Panc1 (cell line): Measurements from ENCODE around the gene RALGAPA1. TPM values are rescaled to one million over a fixed set of nuclear protein-coding genes. Genes with fewer than 3 reads are reported as not detected.

Source experiments
- ATAC-seq: fragments of 200-7000 bp; cut with Tn5 transposase; 2 replicates; pipeline ENCODE4 v1.9.1; 2020; ENCODE audit warnings: mild to moderate bottlenecking, moderate library complexity
- BruUV-seq: library from RNA; stranded (reverse); fragments of 400-500 nt; replicated peaks from 2 replicates; lab custom pipeline; 2021; lab: Mats Ljungman, UMichigan
- CTCF ChIA-PET: fragments of 300-600 bp; sonication (Branson Sonifier 250); formaldehyde crosslinking; loops from one replicate; lab custom pipeline; 2022; ENCODE audit warnings: antibody characterized with exemption; lab: Charles Lee
- POLR2A ChIA-PET: fragments of 300-600 bp; sonication (Branson Sonifier 250); formaldehyde crosslinking; loops from one replicate; lab custom pipeline; 2022; ENCODE audit warnings: antibody characterized with exemption; lab: Charles Lee
- DNase-seq: peaks from one replicate; pipeline ENCODE4 v3.0.0-alpha.2; 2010; ENCODE audit warnings: low read depth, low spot score
- H3K27ac ChIP-seq: 2 replicates; pipeline ENCODE4 v1.5.1; 2011; ENCODE audit warnings: mild to moderate bottlenecking, low read length, inconsistent platforms
- H3K27me3 ChIP-seq: fragments of 200-500 bp; sonication (Bioruptor generic); 2 replicates; pipeline ENCODE4 v1.6.0; 2014; ENCODE audit warnings: low read length, inconsistent platforms; ENCODE audit not compliant: control insufficient read depth, insufficient read depth
- H3K36me3 ChIP-seq: fragments of 200-500 bp; sonication (Bioruptor generic); 2 replicates; pipeline ENCODE4 v1.5.1; 2014; ENCODE audit warnings: inconsistent platforms, mild to moderate bottlenecking, low read length, moderate library complexity; ENCODE audit not compliant: control insufficient read depth, insufficient read depth
- H3K4me1 ChIP-seq: 2 replicates; pipeline ENCODE4 v1.5.1; 2011; ENCODE audit warnings: inconsistent platforms, mild to moderate bottlenecking, low read length, moderate library complexity; ENCODE audit not compliant: control insufficient read depth, insufficient read depth
- H3K4me3 ChIP-seq, 2 experiments: 2 replicates each; pipeline ENCODE4 v1.5.1; 2011 to 2012; ENCODE audit warnings: low read depth in 2 of 2, low read length in 2 of 2, mild to moderate bottlenecking in 2 of 2, inconsistent platforms in 1 of 2, moderate library complexity in 1 of 2
- H3K9me3 ChIP-seq: fragments of 200-500 bp; sonication (Bioruptor generic); 2 replicates; pipeline ENCODE4 v1.5.1; 2014; ENCODE audit warnings: low read depth, mild to moderate bottlenecking, inconsistent platforms, low read length, moderate library complexity; ENCODE audit not compliant: control insufficient read depth, insufficient read depth
- POLR2AphosphoS5 ChIP-seq: IDR thresholded peaks from 2 replicates; pipeline ENCODE4 v1.6.1; 2012; ENCODE audit warnings: mild to moderate bottlenecking, low read depth, low read length, moderate library complexity
- REST ChIP-seq, 2 experiments: IDR thresholded peaks; 2 replicates each; pipeline ENCODE4 v1.6.1; 2011 to 2012; ENCODE audit warnings: low read depth in 2 of 2, control low read depth in 1 of 2, low read length in 1 of 2, mild to moderate bottlenecking in 1 of 2, moderate library complexity in 1 of 2; ENCODE audit not compliant: insufficient read depth in 1 of 2
- SIN3A ChIP-seq: IDR thresholded peaks from 2 replicates; pipeline ENCODE4 v1.6.1; 2012; ENCODE audit warnings: low read depth, mild to moderate bottlenecking, low read length, moderate library complexity, borderline replicate concordance; ENCODE audit not compliant: insufficient read depth
- TCF7L2 ChIP-seq: IDR thresholded peaks from 2 replicates; pipeline ENCODE4 v1.6.1; 2011; ENCODE audit warnings: mild to moderate bottlenecking, low read depth, low read length, inconsistent platforms
- in situ Hi-C: cut with HindIII; loops from 2 replicates; pipeline ENCODE4 v1.10.0; 2016; ENCODE audit warnings: low sequenced_read_pairs, low pct_unique_long_range_greater_than_20kb
- intact Hi-C: fragments of 100-400 bp; cut with micrococcal nuclease; formaldehyde crosslinking; loops from one replicate; pipeline ENCODE4 v1.10.0; 2022; ENCODE audit not compliant: unreplicated experiment
- total RNA-seq: library from RNA; stranded (reverse); gene quantifications from one replicate; pipeline ENCODE4 v1.2.1, GENCODE V29; 2021; ENCODE audit not compliant: unreplicated experiment
- TF ChIP-seq, protein P1 (sequence below): fragments of 450-650 bp; IDR thresholded peaks from 2 replicates; pipeline ENCODE4 v1.5.1; 2017; ENCODE audit warnings: mild to moderate bottlenecking

RALGAPA1 gene
- total RNA-seq, 1 experiment from 2014 or later: 31.5 TPM

- POLR2A ChIA-PET: interaction anchor here (0.6 kb wide), 1 partner anchor 11 kb away, joined by 3 read pairs; no protein-coding TSS in a partner anchor
- no peak overlapping the region for H3K4me3 ChIP-seq
- no peak overlapping the region for H3K27ac ChIP-seq
- intact Hi-C loops: no loop called here
- H3K27me3 ChIP-seq: no peaks in the 10 kb centered on the region
- no peak for TF ChIP-seq REST (IDR thresholded peaks at IDR 0.05; ENCODE audit: insufficient read depth in 1 of 2, low read depth in 2 of 2, low read length in 1 of 2)
- no peak for TF ChIP-seq POLR2AphosphoS5
- no peak for TF ChIP-seq SIN3A
- TF ChIP-seq, protein P1, sequence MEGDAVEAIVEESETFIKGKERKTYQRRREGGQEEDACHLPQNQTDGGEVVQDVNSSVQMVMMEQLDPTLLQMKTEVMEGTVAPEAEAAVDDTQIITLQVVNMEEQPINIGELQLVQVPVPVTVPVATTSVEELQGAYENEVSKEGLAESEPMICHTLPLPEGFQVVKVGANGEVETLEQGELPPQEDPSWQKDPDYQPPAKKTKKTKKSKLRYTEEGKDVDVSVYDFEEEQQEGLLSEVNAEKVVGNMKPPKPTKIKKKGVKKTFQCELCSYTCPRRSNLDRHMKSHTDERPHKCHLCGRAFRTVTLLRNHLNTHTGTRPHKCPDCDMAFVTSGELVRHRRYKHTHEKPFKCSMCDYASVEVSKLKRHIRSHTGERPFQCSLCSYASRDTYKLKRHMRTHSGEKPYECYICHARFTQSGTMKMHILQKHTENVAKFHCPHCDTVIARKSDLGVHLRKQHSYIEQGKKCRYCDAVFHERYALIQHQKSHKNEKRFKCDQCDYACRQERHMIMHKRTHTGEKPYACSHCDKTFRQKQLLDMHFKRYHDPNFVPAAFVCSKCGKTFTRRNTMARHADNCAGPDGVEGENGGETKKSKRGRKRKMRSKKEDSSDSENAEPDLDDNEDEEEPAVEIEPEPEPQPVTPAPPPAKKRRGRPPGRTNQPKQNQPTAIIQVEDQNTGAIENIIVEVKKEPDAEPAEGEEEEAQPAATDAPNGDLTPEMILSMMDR: no peak
- DNase-seq (no peak), ATAC-seq (no peak)
- H3K4me1 ChIP-seq: no peaks in the 10 kb centered on the region
- H3K9me3 ChIP-seq: no peaks in the 10 kb centered on the region
- CTCF ChIA-PET: no interaction called here
- no TSS peak for BruUV-seq
- no peaks in the 10 kb centered on the region for H3K36me3 ChIP-seq
- in situ Hi-C loops: no loop called here
These were observed 22.2 kb downstream of the RALGAPA1 start for GRCh38 chr14:35786856-35787255.

DNA sequence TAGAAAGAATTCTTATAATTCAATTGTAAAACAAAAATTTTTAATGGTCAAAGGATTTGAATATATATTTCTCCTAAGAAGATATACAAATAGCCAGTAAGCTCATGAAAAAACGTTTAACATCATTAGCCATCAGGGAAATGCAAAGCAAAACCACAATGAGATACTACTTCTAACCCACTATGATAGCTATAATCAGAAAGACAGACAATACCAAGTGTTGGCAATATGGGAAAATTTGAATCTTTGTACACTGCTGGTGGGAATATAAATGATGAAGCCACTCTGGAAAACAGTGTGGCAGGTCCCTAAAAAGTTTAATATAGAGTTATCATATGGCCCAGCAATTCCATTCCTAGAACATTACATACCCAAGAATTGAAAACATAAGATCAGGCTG is 25.4 kb downstream of the RALGAPA1 start:
- Histone ChIP-seq H3K9me3 (no peaks in the 10 kb centered on the region), H3K4me1 (no peaks in the 10 kb centered on the region), H3K27ac (no peak overlapping the region), H3K36me3 (no peaks in the 10 kb centered on the region), H3K27me3 (no peaks in the 10 kb centered on the region), H3K4me3 (no peak overlapping the region)
- no TSS peak for BruUV-seq
- POLR2A ChIA-PET: no interaction called here
- CTCF ChIA-PET: interaction anchor here (0.5 kb wide), 1 partner anchor 28 kb away, joined by 12 read pairs; no protein-coding TSS in a partner anchor
- no peak for TF ChIP-seq SIN3A
- no peak for TF ChIP-seq TCF7L2
- TF ChIP-seq, protein P1: no peak
- no peak for TF ChIP-seq REST (IDR thresholded peaks at IDR 0.05; ENCODE audit: insufficient read depth in 1 of 2, low read depth in 2 of 2, low read length in 1 of 2)
- TF ChIP-seq POLR2AphosphoS5: no peak
- intact Hi-C loops (no loop called here), in situ Hi-C loops (no loop called here)
- DNase-seq (no peak), ATAC-seq (no peak)
